GM23338 (cell line): ENCODE results near the gene SMIM45.

Source experiments
- ATAC-seq: fragments of 200-7000 bp; cut with Tn5 transposase; 3 replicates; pipeline ENCODE4 v1.9.1; 2020
- DNase-seq: peaks from one replicate; pipeline ENCODE4 v3.0.0-alpha.2; 2015; ENCODE audit warnings: low spot score
- H2AFZ ChIP-seq: fragments of 200-600 bp; sonication (generic); 2 replicates; pipeline ENCODE4 v1.8.0; 2016; ENCODE audit warnings: antibody characterized with exemption, mild to moderate bottlenecking, moderate library complexity
- H3F3A ChIP-seq: fragments of 200-600 bp; sonication (generic); replicated peaks from 2 replicates; pipeline ENCODE4 v1.8.0; 2017; ENCODE audit warnings: antibody characterized with exemption, mixed run types, low read depth
- H3K27ac ChIP-seq: fragments of 200-600 bp; sonication (generic); 2 replicates; pipeline ENCODE4 v1.6.1; 2016; ENCODE audit warnings: low read depth
- H3K27me3 ChIP-seq: fragments of 200-600 bp; sonication (generic); 2 replicates; pipeline ENCODE4 v1.8.0; 2016; ENCODE audit warnings: mild to moderate bottlenecking, mixed run types, moderate library complexity; ENCODE audit not compliant: insufficient read depth
- H3K36me3 ChIP-seq: fragments of 200-600 bp; sonication (generic); 2 replicates; pipeline ENCODE4 v1.8.0; 2016; ENCODE audit warnings: mild to moderate bottlenecking; ENCODE audit not compliant: insufficient read depth
- H3K4me1 ChIP-seq: fragments of 200-600 bp; sonication (generic); 2 replicates; pipeline ENCODE4 v1.8.0; 2016; ENCODE audit warnings: mild to moderate bottlenecking, moderate library complexity; ENCODE audit not compliant: insufficient read depth
- H3K4me2 ChIP-seq: fragments of 200-600 bp; sonication (generic); 2 replicates; pipeline ENCODE4 v1.7.1; 2017; ENCODE audit warnings: mixed run types
- H3K4me3 ChIP-seq: fragments of 200-600 bp; sonication (generic); 2 replicates; pipeline ENCODE4 v1.6.1; 2016; ENCODE audit warnings: mixed run types
- H3K79me2 ChIP-seq: fragments of 200-600 bp; sonication (generic); replicated peaks from 2 replicates; pipeline ENCODE4 v1.8.0; 2017; ENCODE audit warnings: mild to moderate bottlenecking; ENCODE audit not compliant: insufficient read depth
- H3K9me2 ChIP-seq: fragments of 200-600 bp; sonication (generic); 2 replicates; pipeline ENCODE4 v1.8.0; 2017; ENCODE audit not compliant: insufficient read depth
- H4K20me1 ChIP-seq: fragments of 200-600 bp; sonication (generic); replicated peaks from 2 replicates; pipeline ENCODE4 v1.8.0; 2017; ENCODE audit warnings: mild to moderate bottlenecking; ENCODE audit not compliant: insufficient read depth
- H3K27ac Mint-ChIP-seq: 2 replicates; pipeline ENCODE4 v1.8.0; 2020; ENCODE audit warnings: inconsistent platforms, mild to moderate bottlenecking, moderate library complexity, mixed read lengths
- H3K27me3 Mint-ChIP-seq: 3 replicates; pipeline ENCODE4 v1.8.0; 2022; ENCODE audit warnings: low read depth, mild to moderate bottlenecking, moderate library complexity, mixed read lengths, inconsistent platforms; ENCODE audit not compliant: insufficient read depth, poor library complexity
- H3K36me3 Mint-ChIP-seq: 3 replicates; pipeline ENCODE4 v1.8.0; 2021; ENCODE audit warnings: low read depth, mild to moderate bottlenecking, inconsistent platforms, moderate library complexity, mixed read lengths
- H3K4me1 Mint-ChIP-seq: 3 replicates; pipeline ENCODE4 v1.8.0; 2020; ENCODE audit warnings: mild to moderate bottlenecking, inconsistent platforms, mixed read lengths
- H3K4me3 Mint-ChIP-seq: 3 replicates; pipeline ENCODE4 v1.8.0; 2021; ENCODE audit warnings: moderate library complexity, mild to moderate bottlenecking, inconsistent platforms, mixed read lengths
- H3K9me3 Mint-ChIP-seq: 3 replicates; pipeline ENCODE4 v1.8.0; 2020; ENCODE audit warnings: moderate library complexity, mild to moderate bottlenecking, inconsistent platforms, mixed read lengths
- CREB1 ChIP-seq: fragments of 250-450 bp; sonication (Bioruptor Pico); IDR thresholded peaks from 2 replicates; pipeline ENCODE4 v1.5.0; 2020; ENCODE audit warnings: low read depth, mild to moderate bottlenecking, moderate library complexity
- JUNB ChIP-seq: IDR thresholded peaks from one replicate; pipeline ENCODE4 v1.6.1; 2016; ENCODE audit warnings: antibody characterized with exemption; ENCODE audit not compliant: unreplicated experiment
- POLR2AphosphoS5 ChIP-seq: IDR thresholded peaks from 2 replicates; pipeline ENCODE4 v1.6.1; 2016; ENCODE audit warnings: antibody characterized with exemption, low read depth
- REST ChIP-seq: IDR thresholded peaks from one replicate; pipeline ENCODE4 v1.6.1; 2018; ENCODE audit warnings: antibody characterized with exemption; ENCODE audit not compliant: unreplicated experiment
- ZNF462 ChIP-seq: fragments of 250-450 bp; sonication (Bioruptor Pico); IDR thresholded peaks from 2 replicates; pipeline ENCODE4 v1.5.0; 2020; ENCODE audit warnings: mild to moderate bottlenecking, moderate library complexity

Gene SMIM45

GRCh38 chr22:41936894-41937169 lies 15.1 kb upstream of the SMIM45 start:
- H3K27me3 ChIP-seq: no peaks in the 10 kb centered on the region
- peaks cover 16% of the 10 kb centered on the region for H4K20me1 ChIP-seq
- peaks cover 9% of the 10 kb centered on the region; the same call in 1 of the 2 replicates for H3K36me3 ChIP-seq
- Mint-ChIP-seq H3K27ac (no peak overlapping the region), H3K9me3 (no peaks in the 10 kb centered on the region), H3K27me3 (peaks cover 13% of the 10 kb centered on the region), H3K4me3 (no peak overlapping the region), H3K36me3 (peaks cover 53% of the 10 kb centered on the region), H3K4me1 (peaks cover 4% of the 10 kb centered on the region; the same call in 2 of the 3 replicates)
- H3K4me3 ChIP-seq: no peak overlapping the region
- DNase-seq: no peak
- no peak for TF ChIP-seq REST
- no peak for TF ChIP-seq JUNB
- no peak for TF ChIP-seq POLR2AphosphoS5
- no peak for TF ChIP-seq ZNF462 (CRISPR knock-in tag)
- no peak for TF ChIP-seq CREB1 (CRISPR knock-in tag)
- H3K27ac ChIP-seq: no peak overlapping the region
- H3K4me1 ChIP-seq: no peaks in the 10 kb centered on the region
- ATAC-seq: no peak
- no peak overlapping the region for H3K4me2 ChIP-seq
- no peak overlapping the region for H2AFZ ChIP-seq
- no peaks in the 10 kb centered on the region for H3K9me2 ChIP-seq
- peaks cover 18% of the 10 kb centered on the region for H3F3A ChIP-seq
- no peaks in the 10 kb centered on the region for H3K79me2 ChIP-seq
